Natural killer cell (primary cell): ENCODE data around the gene TUSC1. TPM values are rescaled to one million over a fixed set of nuclear protein-coding genes. Genes with fewer than 3 reads are reported as not detected.

Source experiments
- ATAC-seq, 3 donors: fragments of 150-1000 bp in 2 of 3; fragments of 200-7000 bp in 1 of 3; cut with Tn5 transposase; 1 replicate in 1 of 3; 2 replicates in 2 of 3; pipeline ENCODE4 v1.10.0; 2021; ENCODE audit warnings: mild to moderate bottlenecking in 2 of 3, moderate library complexity in 2 of 3
- DNase-seq, 2 donors: peaks; one replicate each; pipeline versions ENCODE4 v3.0.0 to v3.0.0-alpha.2; 2013 to 2021; ENCODE audit warnings: mixed read lengths in 1 of 2
- H3K27ac ChIP-seq: one replicate; pipeline ENCODE4 v1.5.1; 2013; ENCODE audit warnings: mild to moderate bottlenecking, low read length
- H3K27me3 ChIP-seq: one replicate; pipeline ENCODE4 v1.6.1; 2013; ENCODE audit warnings: low read length; ENCODE audit not compliant: control insufficient read depth, insufficient read depth
- H3K36me3 ChIP-seq: one replicate; pipeline ENCODE4 v1.6.1; 2013; ENCODE audit warnings: low read length; ENCODE audit not compliant: control insufficient read depth, insufficient read depth
- H3K4me1 ChIP-seq: one replicate; pipeline ENCODE4 v1.6.1; 2013; ENCODE audit warnings: low read length; ENCODE audit not compliant: control insufficient read depth, insufficient read depth
- H3K4me3 ChIP-seq: one replicate; pipeline ENCODE4 v1.5.1; 2013; ENCODE audit warnings: low read length
- H3K9me3 ChIP-seq: one replicate; pipeline ENCODE4 v1.6.1; 2013; ENCODE audit warnings: low read length; ENCODE audit not compliant: control insufficient read depth, insufficient read depth
- H3K27ac Mint-ChIP-seq, 2 donors: one replicate each; pipeline ENCODE4 v1.8.0; 2022; ENCODE audit warnings: mild to moderate bottlenecking in 2 of 2, mixed read lengths in 2 of 2, moderate library complexity in 1 of 2
- H3K27me3 Mint-ChIP-seq, 2 donors: one replicate each; pipeline ENCODE4 v1.8.0; 2022; ENCODE audit warnings: low read depth in 2 of 2, mixed read lengths in 2 of 2
- H3K36me3 Mint-ChIP-seq: one replicate; pipeline ENCODE4 v1.8.0; 2022; ENCODE audit warnings: mixed read lengths
- H3K4me1 Mint-ChIP-seq, 2 donors: one replicate each; pipeline ENCODE4 v1.8.0; 2022; ENCODE audit warnings: mixed read lengths in 2 of 2
- H3K4me3 Mint-ChIP-seq: one replicate; pipeline ENCODE4 v1.8.0; 2022; ENCODE audit warnings: mild to moderate bottlenecking, moderate library complexity, mixed read lengths
- H3K9me3 Mint-ChIP-seq, 2 donors: one replicate each; pipeline ENCODE4 v1.8.0; 2022; ENCODE audit warnings: mixed read lengths in 2 of 2
- CTCF ChIP-seq: fragments of 200-600 bp; IDR thresholded peaks from one replicate; pipeline ENCODE4 v1.8.0; 2022; ENCODE audit warnings: antibody characterized with exemption
- WGBS: methylation state at CpG from one replicate; pipeline ENCODE4 v1.1.7; 2013; ENCODE audit warnings: missing lambda C conversion rate; ENCODE audit not compliant: insufficient coverage; 5-methylcytosine and 5-hydroxymethylcytosine counted together
- intact Hi-C: fragments of 100-400 bp; cut with micrococcal nuclease; formaldehyde crosslinking; loops from one replicate; pipeline ENCODE4 v1.14.2; 2022
- total RNA-seq, 4 donors: library from RNA; stranded (reverse); fragments of 120-200 nt in 1 of 4; gene quantifications; one replicate each; pipeline versions ENCODE4 v1.2.3 to v1.2.4, GENCODE V29; 2013 to 2022

Gene TUSC1
- total RNA-seq, 3 donors from 2014 or later (not counting 1 experiment from before 2014, with no cell fraction given): 0.18 to 0.58 TPM; not detected in 1

- no peak overlapping the region for H3K27ac Mint-ChIP-seq
- Histone ChIP-seq H3K27ac (no peak overlapping the region), H3K36me3 (no peaks in the 10 kb centered on the region), H3K27me3 (no peaks in the 10 kb centered on the region), H3K9me3 (no peaks in the 10 kb centered on the region), H3K4me3 (no peak overlapping the region), H3K4me1 (no peaks in the 10 kb centered on the region)
- no peak overlapping the region for H3K4me3 Mint-ChIP-seq
- H3K9me3 Mint-ChIP-seq: peaks cover 9 to 19% of the 10 kb centered on the region in 2 donors
- DNase-seq (no peak), ATAC-seq (no peak)
- H3K4me1 Mint-ChIP-seq: no peaks in the 10 kb centered on the region
- no peaks in the 10 kb centered on the region for H3K27me3 Mint-ChIP-seq
- no peaks in the 10 kb centered on the region for H3K36me3 Mint-ChIP-seq
- intact Hi-C loops: no loop called here
- no peak for TF ChIP-seq CTCF
- no CpG with 5 or more reads among the region's 4 CpGs for WGBS
Measured at GRCh38 chr9:25691786-25692185, 13.5 kb upstream of the TUSC1 start.

GRCh38 chr9:25684321-25684720 is 6.1 kb upstream of the TUSC1 start:
- Mint-ChIP-seq H3K4me1 (no peaks in the 10 kb centered on the region), H3K27me3 (no peaks in the 10 kb centered on the region), H3K9me3 (peaks cover 5 to 12% of the 10 kb centered on the region in 2 donors), H3K36me3 (no peaks in the 10 kb centered on the region), H3K27ac (no peak overlapping the region), H3K4me3 (no peak overlapping the region)
- Histone ChIP-seq H3K27ac (no peak overlapping the region), H3K4me3 (no peak overlapping the region), H3K9me3 (peaks cover 2% of the 10 kb centered on the region), H3K36me3 (no peaks in the 10 kb centered on the region), H3K4me1 (no peaks in the 10 kb centered on the region), H3K27me3 (no peaks in the 10 kb centered on the region)
- no peak for DNase-seq
- no peak for TF ChIP-seq CTCF
- no peak for ATAC-seq
- intact Hi-C loops: loop anchor here (10.0 kb wide), 1 partner anchor 60 kb away; no protein-coding TSS in a partner anchor

- ATAC-seq: no peak
- intact Hi-C loops: loop anchor here (10.0 kb wide), 1 partner anchor 56 kb away; no protein-coding TSS in a partner anchor
Measured at GRCh38 chr9:25681266-25681665, 3.0 kb upstream of the TUSC1 start.

More at GRCh38 chr9:25681266-25681665, 3.0 kb upstream of the TUSC1 start:
- peaks cover 2% of the 10 kb centered on the region for H3K9me3 ChIP-seq
- Mint-ChIP-seq H3K36me3 (no peaks in the 10 kb centered on the region), H3K27me3 (peaks cover 4 to 5% of the 10 kb centered on the region in 2 donors), H3K4me3 (no peak overlapping the region), H3K9me3 (peaks cover 5 to 14% of the 10 kb centered on the region in 2 donors), H3K27ac (no peak overlapping the region), H3K4me1 (no peaks in the 10 kb centered on the region)
- no peaks in the 10 kb centered on the region for H3K27me3 ChIP-seq
- TF ChIP-seq CTCF: no peak
- no peaks in the 10 kb centered on the region for H3K36me3 ChIP-seq
- H3K27ac ChIP-seq: no peak overlapping the region
- no peak for DNase-seq
- H3K4me3 ChIP-seq: no peak overlapping the region
- whole genome bisulfite sequencing: 90% methylated on average over 3 of the region's 4 CpGs
- H3K4me1 ChIP-seq: peaks cover 4% of the 10 kb centered on the region
